Peyer's patch (tissue), 4 donors: Measurements from ENCODE around the gene DISP3. TPM values are rescaled to one million over a fixed set of nuclear protein-coding genes. Genes with fewer than 3 reads are reported as not detected.

Experiments
- DNase-seq, 3 donors: peaks; one replicate each; pipeline ENCODE4 v3.0.0-alpha.2; 2017 to 2019
- H3K27ac ChIP-seq, 4 donors: fragments of 200-600 bp; sonication (generic); one replicate each; pipeline ENCODE4 v1.5.1; 2016 to 2019
- H3K27me3 ChIP-seq, 2 donors: fragments of 200-600 bp; sonication (generic); one replicate each; pipeline ENCODE4 v1.5.1; 2019
- H3K36me3 ChIP-seq, 3 donors: fragments of 200-600 bp; sonication (generic); one replicate each; pipeline ENCODE4 v1.5.1; 2016 to 2019
- H3K4me1 ChIP-seq, 4 donors: fragments of 200-600 bp; sonication (generic); one replicate each; pipeline ENCODE4 v1.5.1; 2016 to 2019
- H3K4me3 ChIP-seq, 4 donors: fragments of 200-600 bp; sonication (generic); 1 replicate in 3 of 4; 2 replicates in 1 of 4; pipeline ENCODE4 v1.5.1; 2016 to 2019; ENCODE audit warnings: mild to moderate bottlenecking in 1 of 4
- H3K9me3 ChIP-seq, 4 donors: fragments of 200-600 bp; sonication (generic); one replicate each; pipeline ENCODE4 v1.5.1; 2016 to 2019; ENCODE audit warnings: mild to moderate bottlenecking in 1 of 4
- POLR2A ChIP-seq, 2 donors: fragments of 450-650 bp; IDR thresholded peaks; one replicate each; pipeline ENCODE4 v1.5.1; 2017; ENCODE audit warnings: antibody characterized with exemption in 2 of 2, mild to moderate bottlenecking in 2 of 2, moderate library complexity in 2 of 2
- total RNA-seq, 4 donors: library from RNA; depleted of rRNA; stranded (reverse); fragments of >200 nt; gene quantifications; one replicate each; pipeline ENCODE4 v1.1.0, GENCODE V29; 2016
- TF ChIP-seq, protein P1 (sequence below), 6 experiments: fragments of 450-650 bp in 4 of 6; fragments of 200-600 bp in 2 of 6; sonication (generic) in 1 of 6; IDR thresholded peaks; one replicate each; pipeline ENCODE4 v1.5.1; 2017 to 2019; ENCODE audit warnings: antibody characterized with exemption in 6 of 6, mild to moderate bottlenecking in 3 of 6, moderate library complexity in 1 of 6

The DISP3 gene
- total RNA-seq, 4 donors from 2014 or later, result 0.54 to 2.4 (median 1.8) TPM; not detected in 1

DNA sequence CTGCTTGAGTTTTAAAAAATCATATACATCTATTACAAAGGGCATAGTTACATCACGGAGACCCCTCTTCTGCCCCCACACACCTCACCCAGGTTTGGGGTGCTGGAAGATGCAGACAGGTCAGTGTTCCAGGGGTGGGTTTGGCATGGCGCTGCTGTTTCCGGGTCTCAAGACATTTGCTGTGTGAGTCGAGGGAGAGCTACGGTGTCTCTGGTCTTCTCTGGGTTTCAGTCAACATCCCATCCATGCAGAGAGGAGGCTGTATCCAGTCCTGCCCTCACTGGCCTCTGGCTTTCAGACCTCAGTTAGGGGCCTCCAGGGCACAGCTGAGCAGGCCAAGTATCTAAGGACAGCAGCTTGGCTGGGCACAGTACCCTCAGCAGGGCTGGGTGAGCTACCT lies 28.6 kb upstream of the DISP3 start:
- no peak for TF ChIP-seq POLR2A (IDR thresholded peaks at IDR 0.05)
- TF ChIP-seq, protein P1, sequence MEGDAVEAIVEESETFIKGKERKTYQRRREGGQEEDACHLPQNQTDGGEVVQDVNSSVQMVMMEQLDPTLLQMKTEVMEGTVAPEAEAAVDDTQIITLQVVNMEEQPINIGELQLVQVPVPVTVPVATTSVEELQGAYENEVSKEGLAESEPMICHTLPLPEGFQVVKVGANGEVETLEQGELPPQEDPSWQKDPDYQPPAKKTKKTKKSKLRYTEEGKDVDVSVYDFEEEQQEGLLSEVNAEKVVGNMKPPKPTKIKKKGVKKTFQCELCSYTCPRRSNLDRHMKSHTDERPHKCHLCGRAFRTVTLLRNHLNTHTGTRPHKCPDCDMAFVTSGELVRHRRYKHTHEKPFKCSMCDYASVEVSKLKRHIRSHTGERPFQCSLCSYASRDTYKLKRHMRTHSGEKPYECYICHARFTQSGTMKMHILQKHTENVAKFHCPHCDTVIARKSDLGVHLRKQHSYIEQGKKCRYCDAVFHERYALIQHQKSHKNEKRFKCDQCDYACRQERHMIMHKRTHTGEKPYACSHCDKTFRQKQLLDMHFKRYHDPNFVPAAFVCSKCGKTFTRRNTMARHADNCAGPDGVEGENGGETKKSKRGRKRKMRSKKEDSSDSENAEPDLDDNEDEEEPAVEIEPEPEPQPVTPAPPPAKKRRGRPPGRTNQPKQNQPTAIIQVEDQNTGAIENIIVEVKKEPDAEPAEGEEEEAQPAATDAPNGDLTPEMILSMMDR (IDR thresholded peaks at IDR 0.05), result no peak
- Histone ChIP-seq H3K4me3 (no peak overlapping the region), H3K36me3 (no peaks in the 10 kb centered on the region), H3K27ac (no peak overlapping the region), H3K4me1 (no peaks in the 10 kb centered on the region), H3K9me3 (no peaks in the 10 kb centered on the region), H3K27me3 (no peaks in the 10 kb centered on the region)
- DNase-seq, result no peak

DNA sequence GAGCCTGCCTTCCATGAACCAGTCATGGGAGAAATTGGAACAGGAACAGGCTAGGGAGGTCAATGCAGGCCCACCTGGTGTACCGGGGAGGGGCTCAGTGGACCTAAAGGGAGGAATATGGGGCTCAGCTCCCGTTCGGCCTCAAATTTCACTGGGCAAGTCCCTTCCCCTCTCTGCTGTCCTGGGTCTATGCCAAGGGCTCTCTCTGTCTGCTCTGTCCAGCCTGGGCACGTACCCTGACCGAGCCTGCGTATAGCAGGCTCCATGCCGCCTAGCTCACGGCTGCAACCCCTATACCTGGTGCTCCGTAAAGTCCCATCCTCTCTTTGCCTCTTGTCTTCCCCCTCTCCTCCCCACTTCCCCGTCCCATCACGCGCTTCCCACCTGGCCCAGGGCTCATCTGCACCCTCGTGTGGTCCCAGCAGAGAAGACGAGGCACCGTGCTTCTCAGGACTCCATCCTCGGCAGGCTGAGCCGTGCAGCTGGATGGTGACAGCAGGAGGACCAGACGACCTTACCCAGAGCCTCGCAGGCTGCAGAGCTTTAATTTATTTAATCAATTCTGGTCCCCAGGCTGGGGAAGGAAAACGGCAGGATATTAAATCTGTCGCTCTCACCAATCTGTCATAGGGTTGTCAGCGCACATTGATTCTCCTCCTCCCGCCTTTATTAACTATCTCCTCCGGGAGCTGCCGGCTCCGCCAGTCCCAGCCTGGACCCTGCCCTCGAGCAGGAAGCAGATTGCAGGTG lies 25.0 kb upstream of the DISP3 start:
- H3K27me3 ChIP-seq, result no peaks in the 10 kb centered on the region
- no peak for DNase-seq

DNA sequence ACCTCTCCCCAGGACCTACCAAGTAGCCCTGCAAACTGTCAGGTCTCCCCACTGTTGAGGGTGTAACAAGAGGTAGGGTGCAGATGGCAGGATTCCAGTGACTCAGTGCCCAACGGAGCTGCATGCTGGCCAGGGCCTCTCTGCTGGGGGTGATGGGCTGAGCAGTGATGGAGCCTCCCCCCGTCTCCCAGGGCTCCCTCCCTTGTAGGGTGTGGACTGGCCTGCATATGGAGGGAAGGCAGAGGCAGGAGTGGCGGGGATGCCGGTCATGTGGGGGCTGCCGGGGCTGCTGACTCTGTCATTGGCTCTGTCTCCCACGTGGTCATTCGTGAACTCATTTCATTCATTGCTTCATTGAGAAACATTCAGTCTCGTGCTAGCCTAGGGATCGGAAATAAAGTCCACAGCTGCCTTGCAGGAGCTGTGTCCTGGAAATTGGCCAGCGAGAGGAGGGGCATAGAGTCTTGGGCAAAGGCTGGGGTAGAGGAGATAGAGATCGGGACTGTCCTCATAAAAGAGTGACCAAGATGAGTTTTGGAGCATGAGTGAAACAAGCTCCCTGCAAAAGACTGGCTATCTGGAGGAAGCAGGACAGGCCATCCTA lies 22.9 kb upstream of the DISP3 start:
- DNase-seq, result no peak
- Histone ChIP-seq H3K27me3 (no peaks in the 10 kb centered on the region), H3K4me1 (no peaks in the 10 kb centered on the region), H3K27ac (no peak overlapping the region), H3K9me3 (no peaks in the 10 kb centered on the region), H3K4me3 (no peak overlapping the region), H3K36me3 (no peaks in the 10 kb centered on the region)
- no peak for TF ChIP-seq POLR2A (IDR thresholded peaks at IDR 0.05)
- TF ChIP-seq, protein P1 (IDR thresholded peaks at IDR 0.05), result no peak

More for the DNA sequence above, 25.0 kb upstream of the DISP3 start:
- no peaks in the 10 kb centered on the region for H3K4me1 ChIP-seq
- H3K4me3 ChIP-seq, result no peak overlapping the region
- H3K27ac ChIP-seq, result no peak overlapping the region
- no peaks in the 10 kb centered on the region for H3K36me3 ChIP-seq
- H3K9me3 ChIP-seq, result no peaks in the 10 kb centered on the region
- TF ChIP-seq, protein P1 (IDR thresholded peaks at IDR 0.05), result no peak
- TF ChIP-seq POLR2A (IDR thresholded peaks at IDR 0.05), result no peak

DNA sequence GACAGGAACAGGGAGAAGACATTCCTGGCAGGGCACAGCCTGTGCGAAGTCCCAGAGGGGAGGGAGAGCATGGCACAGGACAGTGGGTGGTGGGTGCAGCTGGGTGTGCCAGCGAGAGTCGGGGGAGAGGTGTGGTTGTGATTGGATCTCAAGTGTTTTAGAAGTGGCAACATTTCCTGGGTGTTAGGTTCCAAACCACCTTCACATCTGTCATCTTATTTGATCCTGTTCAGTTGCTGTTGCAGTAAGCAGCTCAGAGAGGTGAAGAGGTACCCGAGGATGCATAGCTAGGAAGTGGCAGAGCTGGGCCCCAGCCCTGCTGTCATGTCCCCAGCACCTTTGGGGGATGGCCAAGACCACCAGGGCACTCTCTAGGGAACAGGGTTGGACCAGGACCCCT lies 22.0 kb upstream of the DISP3 start:
- TF ChIP-seq, protein P1 (IDR thresholded peaks at IDR 0.05), result no peak
- no peak for TF ChIP-seq POLR2A (IDR thresholded peaks at IDR 0.05)
- no peaks in the 10 kb centered on the region for H3K27me3 ChIP-seq
- no peaks in the 10 kb centered on the region for H3K36me3 ChIP-seq
- no peaks in the 10 kb centered on the region for H3K4me1 ChIP-seq
- H3K27ac ChIP-seq, result no peak overlapping the region
- no peak for DNase-seq
- no peak overlapping the region for H3K4me3 ChIP-seq
- no peaks in the 10 kb centered on the region for H3K9me3 ChIP-seq

DNA sequence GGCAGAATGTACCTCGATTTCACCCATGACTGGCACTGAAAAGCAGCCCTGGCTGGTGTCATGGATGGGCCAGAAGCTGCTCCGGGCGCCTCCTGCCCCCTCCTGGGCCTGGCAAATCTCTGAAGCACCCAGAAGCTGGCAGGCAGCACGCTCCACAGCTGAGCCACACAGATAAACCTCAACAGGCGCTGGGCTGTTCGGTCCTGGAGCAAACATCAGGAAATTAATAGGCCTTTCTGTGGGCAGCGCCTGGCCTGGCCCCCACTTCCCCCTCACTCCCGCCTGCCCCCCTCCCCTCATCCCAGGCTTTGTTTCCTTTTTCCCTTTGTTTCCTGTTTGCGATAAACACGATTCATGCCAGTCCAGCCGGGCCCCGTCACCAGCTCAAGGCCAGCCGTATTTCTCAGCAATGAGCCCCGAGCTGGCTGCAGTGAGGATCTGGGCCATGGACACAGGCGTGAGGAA lies 20.1 kb upstream of the DISP3 start:
- Histone ChIP-seq H3K27me3 (no peaks in the 10 kb centered on the region), H3K4me1 (no peaks in the 10 kb centered on the region), H3K36me3 (no peaks in the 10 kb centered on the region), H3K27ac (no peak overlapping the region), H3K4me3 (no peak overlapping the region), H3K9me3 (no peaks in the 10 kb centered on the region)
- no peak for TF ChIP-seq POLR2A (IDR thresholded peaks at IDR 0.05)
- TF ChIP-seq, protein P1 (IDR thresholded peaks at IDR 0.05), result no peak
- no peak for DNase-seq
